NOMO-1 treated with DMSO at 0.1 percent for 48 hours (cell line): Measurements from ENCODE around the gene RERE.

Experiments
- DNase-seq: peaks from one replicate; lab custom pipeline; 2025; ENCODE audit not compliant: unreplicated experiment; lab: John Stamatoyannopoulos, UW

The RERE gene

DNA sequence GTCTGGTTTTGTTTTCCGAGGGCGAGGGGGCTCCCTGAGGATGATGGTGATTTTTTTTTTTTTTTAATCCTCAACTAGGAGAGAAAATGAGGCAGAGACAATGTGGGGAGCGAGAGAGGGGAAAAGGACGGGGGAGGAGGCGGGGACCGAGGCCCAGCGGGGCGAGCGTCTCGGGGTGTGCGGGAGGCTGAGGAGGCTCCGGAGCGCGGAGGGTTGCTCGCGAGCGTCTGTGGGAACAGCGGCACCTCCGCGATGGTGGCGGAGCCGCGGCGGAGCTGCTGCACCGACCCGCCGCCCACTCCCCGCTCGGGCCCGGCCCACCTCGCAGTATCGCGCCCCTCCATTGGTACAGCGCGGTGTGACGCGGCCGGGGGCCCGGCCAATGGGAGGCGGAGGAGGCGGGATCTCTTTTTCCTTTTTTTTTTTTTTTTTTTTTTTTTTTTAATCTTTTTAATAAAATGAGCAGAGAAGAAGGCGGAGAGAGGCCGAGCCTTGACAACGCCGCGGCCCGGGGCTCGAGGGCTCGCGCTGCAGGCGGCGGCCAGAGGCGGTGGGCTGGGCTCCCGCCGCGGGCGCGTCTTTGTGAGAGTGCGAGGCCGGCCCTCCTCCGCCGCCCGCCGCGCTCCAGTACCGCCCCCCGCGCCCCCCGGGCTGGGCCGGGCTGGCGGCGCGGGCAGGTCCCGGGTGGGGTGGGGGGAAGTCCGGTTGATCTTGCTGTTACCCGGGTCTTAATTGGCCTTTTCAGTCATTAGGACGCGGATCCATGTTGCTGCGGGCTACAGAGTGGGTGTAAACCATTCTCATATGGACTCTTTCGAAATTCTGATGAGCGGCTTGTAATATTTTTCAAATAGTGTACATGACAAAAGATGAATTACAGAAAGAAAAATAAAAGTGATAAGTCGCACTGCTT, at the start of gene RERE:
Gene RERE, minus strand, starts transcription at position 229 of the 913 bp plus-strand sequence.
- DNase-seq: peak; percentile 81

DNA sequence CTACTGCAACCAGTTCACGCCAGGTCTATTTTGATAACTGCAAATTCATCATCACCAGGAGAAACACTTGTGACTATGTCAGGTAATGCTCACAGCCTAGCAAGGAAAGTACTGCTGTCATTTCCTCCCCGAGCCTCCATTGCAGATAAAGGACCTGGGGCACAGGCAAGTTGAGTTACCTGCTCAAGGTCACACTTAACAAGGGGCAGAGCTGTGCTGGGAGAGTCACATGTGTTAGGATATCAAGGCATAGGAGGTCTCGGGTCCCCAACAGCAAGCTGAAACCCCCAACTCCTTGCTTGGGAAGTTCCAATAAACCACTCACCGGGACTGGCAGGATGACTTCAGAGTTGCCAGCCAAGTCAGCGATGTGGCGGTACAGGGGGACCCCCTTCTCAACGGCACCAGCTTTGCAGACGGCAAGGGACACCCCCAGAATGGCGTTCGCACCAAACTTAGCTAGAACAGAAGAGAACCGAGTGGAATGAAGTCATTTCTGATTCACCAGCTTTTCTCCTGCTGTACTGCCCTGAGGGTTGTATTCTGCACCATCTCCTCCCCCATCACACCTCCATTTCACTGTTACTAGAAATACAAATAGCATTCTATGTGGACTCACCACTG, 49.5 kb upstream of the RERE start:
- DNase-seq: no peak

DNA sequence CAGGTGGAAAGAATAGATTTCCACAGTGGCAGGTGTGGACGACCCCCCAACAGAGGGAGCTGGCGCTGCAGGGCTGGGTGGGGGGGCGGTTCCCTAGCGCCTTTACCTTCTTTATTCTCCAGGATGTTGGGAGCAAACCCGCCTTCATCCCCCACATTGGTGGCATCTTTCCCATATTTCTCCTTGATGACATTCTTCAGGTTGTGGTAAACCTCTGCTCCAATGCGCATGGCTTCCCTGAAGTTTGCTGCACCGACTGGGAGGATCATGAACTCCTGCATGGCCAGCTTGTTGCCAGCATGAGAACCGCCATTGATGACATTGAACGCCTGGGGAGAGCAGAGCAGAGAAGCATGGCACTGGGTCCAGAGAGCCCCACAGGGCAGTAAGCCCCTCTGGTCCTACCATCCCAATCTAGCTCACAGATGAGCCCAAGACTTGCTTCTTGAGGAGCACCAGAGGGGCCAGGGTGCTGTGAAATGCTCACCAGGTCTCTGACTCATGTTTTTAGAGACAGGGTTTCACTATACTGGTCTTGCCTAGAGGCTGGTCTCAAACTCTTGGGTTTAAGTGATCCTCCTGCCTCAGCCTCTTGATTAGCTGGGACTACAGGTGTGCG, 48.8 kb upstream of the RERE start:
- DNase-seq: no peak

DNA sequence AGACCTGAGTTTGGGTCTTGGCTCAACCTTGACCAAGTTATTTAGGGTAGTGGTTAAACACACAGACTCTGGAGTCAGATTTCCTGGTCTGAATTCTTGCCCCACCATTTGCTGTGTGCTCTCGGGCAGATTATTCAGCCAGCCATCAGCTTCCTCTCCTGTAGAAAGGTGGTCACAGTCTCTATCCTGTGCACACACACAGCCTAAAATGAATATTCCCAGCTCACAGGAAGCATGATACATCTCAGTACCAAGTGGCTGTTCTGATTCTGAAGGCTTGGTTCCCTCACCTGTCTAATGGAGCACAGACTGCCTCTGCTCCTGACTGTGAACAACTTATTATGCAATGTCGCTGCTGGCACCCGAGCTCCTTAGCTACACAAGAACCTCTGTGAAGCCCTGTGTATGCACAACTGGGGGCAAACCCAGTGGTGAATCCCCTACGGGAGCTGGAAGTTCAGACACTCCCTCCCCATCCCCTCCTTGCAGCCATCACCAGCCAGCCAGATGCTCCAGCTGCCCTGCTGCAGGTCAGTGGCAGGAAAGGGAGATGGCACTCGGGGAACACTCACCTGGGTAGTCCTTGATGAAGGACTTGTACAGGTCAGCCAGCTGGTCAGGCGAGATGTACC, 47.4 kb upstream of the RERE start:
- no peak for DNase-seq

DNA sequence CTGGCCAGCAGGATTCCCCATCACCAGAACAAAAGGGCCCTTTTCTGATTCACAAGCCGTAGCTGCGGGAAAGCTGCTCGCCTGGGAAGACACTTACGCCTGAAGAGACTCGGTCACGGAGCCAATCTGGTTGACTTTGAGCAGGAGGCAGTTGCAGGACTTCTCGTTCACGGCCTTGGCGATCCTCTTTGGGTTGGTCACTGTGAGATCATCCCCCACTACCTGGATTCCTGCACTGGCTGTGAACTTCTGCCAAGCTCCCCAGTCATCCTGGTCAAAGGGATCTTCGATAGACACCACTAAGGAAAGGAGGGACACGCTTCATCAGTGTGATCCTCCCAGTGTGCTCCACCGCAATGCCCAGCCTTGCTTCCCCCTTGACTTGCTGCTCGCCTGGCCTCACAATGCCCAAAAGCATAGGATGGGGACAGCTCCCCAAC, 46.4 kb upstream of the RERE start:
- no peak for DNase-seq

DNA sequence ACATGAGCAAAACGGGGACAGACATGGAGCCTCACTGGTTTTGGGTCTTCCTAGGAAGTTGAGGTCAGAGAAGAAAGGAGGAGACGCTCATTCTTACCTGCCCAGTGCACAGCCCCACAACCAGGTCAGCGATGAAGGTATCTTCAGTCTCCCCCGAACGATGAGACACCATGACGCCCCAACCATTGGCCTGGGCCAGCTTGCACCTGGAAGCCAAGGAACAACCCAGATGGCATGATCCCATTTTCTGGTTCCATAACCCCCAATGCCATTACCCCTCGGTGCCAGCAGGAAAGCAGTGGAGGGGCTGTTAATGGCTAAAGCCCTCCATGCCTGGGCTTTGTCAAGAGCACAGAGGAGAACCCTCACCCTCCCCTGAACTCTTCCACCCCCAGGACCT, 45.7 kb upstream of the RERE start:
- no peak for DNase-seq

DNA sequence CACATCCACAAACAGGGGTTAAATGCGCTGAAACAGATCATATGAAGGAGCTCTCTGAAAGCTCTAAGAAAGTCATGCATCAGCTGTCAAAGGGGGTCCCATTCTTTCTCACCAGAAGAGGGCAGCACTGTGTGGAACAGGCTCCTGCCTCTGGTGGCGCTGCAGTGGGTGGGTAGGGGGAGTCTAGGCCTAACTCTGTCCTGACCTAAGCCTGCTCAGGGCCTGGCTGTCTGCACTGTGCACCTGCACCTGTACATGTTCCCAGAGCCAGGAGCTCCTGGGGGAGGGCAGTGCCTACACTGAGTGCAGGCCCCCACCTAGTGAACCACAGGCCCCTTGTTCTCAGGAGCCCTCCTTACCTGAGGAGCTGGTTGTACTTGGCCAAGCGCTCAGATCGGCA, 45.1 kb upstream of the RERE start:
- DNase-seq: no peak

DNA sequence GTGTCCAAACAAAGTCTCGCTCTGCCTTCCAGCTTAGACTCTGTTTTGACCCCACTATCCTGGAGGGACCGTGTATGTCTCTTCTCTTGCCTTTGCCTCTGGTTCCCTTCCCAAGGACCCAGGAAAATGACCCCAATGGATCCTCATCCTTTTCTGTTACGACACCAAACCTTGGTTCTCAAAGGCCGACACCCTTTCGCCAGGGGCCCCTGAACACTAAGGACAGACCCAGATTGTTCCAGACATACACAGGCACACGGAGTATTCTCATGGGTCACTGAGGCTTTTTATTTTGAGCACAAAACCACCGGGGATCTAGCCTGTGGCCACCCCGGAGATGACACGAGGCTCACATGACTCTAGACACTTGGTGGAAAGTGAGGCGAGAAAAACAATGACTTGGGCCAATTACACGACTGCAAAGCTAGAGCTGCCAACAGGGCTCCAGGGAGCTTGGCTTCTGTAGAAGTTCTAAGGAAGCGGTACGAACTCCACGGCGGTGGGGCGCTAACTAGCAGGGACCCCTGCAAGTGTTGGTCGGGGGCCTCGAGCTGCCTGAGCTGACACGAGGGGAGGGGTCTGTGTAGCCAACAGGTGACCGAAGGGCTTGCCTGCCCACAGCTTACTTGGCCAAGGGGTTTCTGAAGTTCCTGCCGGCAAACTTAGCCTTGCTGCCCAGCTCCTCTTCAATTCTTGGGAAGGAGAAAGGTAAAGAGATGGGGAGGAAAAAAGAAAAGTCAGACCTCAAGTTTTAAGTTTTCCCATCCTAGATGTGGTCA, 43.5 kb upstream of the RERE start:
- DNase-seq: no peak

DNA sequence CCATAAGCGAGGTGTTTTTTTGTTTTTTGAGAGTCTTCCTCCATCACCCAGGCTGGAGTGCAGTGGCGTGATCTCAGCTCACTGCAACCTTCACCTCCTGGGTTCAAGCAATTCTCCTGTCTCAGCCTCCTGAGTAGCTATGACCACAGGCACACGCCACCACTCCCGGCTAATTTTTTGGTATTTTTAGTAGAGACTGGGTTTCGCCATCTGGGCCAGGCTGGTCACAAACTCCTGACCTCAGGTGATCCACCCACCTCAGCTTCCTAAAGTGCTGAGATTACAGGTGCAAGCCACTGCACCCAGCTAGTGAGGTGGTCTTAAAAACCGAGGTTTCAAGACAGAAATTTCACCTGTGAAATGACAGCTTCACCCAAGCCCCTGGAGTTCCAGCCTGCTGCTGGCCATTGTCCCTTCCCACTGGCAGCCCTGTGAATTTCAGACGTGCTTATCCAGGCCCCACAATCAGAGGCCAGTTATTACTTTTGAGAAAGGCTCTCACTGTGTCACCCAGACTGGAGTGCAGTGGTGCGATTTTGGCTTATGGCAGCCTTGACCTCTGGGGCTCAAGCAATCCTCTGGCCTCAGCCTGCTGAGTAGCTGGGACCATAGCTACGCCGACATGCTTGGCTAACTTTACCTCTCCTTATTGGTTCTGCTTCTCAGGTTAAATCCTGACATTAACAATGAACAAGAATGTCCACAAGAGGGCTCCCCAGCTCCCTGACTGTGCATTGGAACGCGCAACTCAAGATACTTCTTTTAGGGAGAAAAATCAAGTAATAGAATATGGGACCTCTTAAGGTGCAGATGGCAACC, 41.7 kb upstream of the RERE start:
- peak; percentile 61 for DNase-seq

DNA sequence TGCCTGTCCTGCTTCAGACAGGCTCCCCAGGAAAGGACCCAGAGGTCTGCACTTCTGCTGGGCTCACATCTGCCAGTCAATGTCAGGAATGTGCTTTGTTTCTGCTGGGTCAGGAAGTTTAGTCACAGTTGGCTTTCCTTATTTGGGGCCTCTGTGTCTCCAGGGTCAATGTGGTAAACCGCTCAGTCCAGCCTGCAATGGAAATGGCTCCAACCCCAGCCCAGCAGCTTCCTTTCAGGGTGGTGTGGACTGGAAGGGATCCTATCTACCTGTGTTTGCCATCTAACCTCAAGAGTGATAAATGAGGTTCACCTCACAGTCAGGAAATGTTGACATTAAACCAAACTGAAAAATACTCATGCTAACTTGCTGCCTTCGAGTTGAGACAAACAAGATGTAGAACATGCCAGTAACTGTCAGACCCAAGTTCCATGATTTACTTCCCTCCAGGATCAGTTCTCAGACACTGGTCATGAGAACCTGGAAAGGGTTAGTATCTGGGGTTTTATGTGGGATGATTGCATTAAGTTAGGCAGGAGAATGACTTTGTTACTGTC, 40.8 kb upstream of the RERE start:
- DNase-seq: no peak

DNA sequence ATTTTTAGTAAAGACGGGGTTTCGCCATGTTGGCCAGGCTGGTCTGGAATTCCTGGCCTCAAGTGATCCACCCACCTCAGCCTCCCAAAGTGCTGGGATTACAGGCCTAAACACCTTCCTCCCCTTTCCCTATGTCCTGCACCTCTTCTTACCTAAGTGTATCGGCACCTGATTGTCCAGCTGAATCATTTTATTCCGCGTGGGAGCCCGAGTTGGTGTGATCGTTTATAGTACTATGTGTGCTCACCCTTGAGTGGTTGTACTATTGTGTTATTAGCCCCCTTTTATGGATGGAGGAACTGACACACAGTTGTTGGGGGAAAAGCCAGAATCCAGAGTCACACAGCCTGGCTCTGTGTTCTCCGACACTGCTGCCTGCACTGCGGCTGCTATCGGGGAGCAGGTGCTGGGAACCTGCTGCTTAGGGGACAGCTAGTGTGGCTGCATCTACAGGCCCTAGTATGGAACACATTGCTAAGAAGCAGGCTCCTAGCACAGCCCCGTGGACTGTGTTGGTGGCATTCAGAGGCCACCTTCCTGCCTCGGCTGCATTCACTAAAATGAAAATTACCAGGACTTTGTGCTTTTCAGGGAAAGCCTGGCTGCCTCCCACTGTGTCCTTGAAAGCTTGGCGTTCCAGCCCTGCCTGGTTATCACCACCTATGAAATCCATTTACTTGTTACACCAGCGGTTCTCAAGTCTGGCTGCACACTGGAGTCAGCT, 39.4 kb upstream of the RERE start:
- no peak for DNase-seq

DNA sequence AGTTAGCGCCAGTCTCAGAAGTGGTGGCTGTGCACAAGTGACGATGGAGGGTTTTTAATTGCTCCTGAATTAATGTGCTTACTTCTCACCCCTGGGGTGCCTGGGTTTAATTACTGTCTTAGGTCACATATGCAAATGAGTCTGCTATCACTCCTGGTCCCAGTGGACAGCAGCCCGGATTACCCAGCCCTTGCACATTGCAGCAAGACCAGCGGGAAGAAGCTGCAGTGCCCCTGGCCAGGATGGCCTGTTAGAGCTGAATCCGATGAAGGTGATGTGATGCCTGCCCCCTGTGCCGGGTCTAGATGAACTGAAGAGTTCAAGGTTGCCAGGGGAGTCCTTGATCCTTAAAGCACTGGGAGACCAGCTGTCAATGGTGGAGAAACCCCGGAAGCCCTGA, 36.8 kb upstream of the RERE start:
- no peak for DNase-seq

DNA sequence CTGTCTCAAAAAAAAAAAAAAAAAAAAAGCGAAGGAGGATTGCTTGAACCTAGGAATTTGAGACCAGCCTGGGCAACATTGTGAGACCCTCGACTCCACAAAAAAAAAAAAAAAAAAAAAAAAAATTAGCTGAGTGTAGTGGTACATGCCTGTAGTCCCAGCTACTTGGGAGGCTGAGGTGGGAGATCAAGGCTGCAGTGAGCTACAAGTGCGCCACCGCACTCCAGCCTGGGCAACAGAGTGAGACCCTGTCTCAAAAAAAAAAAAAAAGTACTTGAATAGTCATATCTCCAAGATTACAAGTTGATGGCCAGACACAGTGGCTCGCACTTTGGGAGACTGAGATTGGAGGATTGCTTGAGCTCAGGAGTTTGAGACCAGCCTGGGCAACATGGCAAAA, 33.6 kb upstream of the RERE start:
- no peak for DNase-seq

DNA sequence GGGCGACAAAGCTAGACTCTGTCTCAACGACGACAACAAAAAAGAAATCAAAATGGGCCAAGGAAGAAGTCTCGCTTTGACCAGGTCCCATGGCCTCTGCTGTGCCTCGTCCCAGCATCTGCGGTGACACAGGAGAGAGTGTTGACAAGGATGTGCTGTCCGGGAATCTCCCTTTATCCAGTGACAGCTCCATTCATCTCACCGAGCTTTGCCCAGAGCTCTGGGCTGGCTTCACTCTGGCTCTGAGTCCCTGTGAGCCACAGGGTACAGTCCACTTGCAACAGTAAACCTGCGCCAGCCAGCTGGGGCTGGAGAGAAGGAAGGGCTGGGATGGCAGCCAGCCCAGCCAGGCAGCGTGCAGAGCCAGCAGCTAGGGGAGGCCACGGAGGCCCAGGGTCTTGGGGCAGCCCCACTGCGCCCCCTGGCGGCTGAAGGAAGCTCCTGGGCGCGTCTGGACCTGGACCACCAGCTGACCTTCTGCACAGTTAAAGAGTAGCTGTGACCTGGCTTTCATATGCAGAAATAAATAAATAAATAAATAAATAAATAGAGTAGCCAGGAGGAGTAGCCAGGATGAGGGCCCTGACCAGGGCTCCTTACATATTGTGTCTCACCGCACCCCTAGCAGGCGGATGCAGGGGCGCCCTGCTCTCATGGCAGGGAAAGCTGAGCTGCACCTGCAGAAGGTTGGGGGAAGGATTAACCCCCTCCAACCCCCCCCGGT, 31.4 kb upstream of the RERE start:
- peak; percentile 64 for DNase-seq

DNA sequence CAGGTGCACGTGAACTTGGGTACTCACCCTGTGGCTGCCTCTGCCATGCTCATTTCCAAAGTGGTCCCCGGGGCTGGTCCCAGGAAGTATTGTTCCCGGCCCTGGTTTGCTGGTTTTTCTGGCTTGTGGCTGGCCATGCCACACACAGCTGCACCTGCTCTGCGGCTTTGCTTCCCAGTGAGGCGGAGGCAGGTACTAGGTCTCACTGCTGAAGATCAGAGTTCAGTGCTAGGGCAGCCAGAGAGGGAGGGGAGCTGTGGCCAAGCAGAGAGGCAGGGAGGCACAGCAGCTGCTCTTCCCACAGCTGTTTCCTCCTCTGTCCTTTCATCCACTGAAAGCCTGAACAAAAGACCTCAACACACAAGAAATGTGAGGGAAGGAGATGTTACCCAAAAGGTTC, 30.6 kb upstream of the RERE start:
- DNase-seq: no peak

DNA sequence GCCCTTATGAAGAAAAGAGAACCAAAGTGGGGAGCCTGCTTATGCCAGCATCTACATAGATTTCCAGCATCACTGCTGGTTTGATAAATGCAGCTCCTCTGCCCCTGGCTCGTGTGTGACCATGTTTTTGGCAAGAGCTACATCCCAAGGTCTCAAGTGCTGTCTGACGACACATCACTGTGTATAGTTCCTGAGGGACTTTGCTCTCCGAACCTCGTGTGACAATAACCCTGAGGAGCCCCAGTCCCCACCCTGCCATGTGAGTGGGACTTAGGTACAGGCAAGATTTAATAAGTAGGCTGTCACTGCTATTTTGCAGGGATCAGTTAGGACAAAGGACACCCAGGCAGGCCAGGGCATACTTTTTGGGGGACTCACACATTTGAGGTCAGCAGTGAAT, 28.8 kb upstream of the RERE start:
- DNase-seq: no peak

DNA sequence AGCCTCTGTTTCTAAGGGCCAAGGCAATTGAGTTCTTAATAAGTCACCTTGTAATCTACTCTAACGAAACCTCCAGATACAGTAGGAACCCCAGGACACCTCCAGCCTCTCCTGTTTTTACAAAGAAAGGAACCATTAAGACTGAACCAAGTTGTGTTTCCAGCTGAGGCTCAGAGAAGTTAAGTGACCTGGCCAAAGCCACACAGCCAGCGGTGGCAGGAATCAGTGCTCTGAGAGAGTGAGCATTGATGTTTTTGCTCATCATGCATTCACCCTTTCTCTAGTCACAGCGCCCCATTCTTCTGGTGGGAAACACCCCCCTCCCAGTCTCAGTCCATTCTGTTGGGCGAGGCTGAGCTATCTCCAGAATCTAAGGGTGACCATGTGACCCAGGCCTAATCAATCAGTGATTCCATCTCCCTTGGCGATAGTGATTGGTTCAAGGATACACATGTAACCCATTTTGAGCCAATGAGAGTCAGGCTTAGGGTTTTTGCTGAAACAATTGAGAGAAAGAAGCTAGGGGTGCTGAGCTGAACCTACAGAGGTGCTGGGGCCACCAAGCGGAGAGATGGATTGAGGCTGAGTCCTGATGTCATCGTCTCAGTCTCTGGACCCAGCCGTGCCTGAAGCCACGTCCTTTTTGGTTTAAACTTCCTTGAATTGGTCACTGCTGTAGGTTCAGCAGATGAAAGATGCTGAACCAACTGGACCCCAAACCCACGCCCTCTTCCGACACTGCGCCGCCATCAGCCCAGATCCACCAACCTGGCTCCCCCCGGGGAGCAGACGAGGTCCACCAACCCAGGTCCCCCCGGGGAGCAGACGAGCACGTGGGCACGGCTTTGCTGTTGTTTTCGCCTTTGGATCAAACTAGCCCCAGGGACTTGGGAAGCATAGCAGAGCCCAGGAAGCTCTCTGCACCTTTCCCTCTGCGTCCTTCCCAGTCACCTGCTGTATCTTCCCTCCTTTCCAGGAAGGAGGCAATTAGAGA, 28.0 kb upstream of the RERE start:
- DNase-seq: no peak
